Liver (tissue), 9 donors: ENCODE results near the gene TMOD2. TPM values are rescaled to one million over a fixed set of nuclear protein-coding genes. Genes with fewer than 3 reads are reported as not detected.
A peak's percentile ranks its signal among the peaks of the same experiment; 100 is the strongest.

Source experiments
- DNase-seq: peaks from one replicate; pipeline ENCODE4 v3.0.0-alpha.2; 2017; ENCODE audit warnings: low spot score
- H3K27ac ChIP-seq, 2 donors: one replicate each; pipeline ENCODE4 v1.7.0; 2013; ENCODE audit warnings: inconsistent platforms in 2 of 2, low read length in 2 of 2, control low read depth in 1 of 2, low read depth in 1 of 2, mild to moderate bottlenecking in 1 of 2
- H3K27me3 ChIP-seq, 4 donors: one replicate each; pipeline versions ENCODE4 v1.6.1 to v1.7.0; 2013; ENCODE audit warnings: low read length in 3 of 4, inconsistent platforms in 1 of 4, mild to moderate bottlenecking in 1 of 4, moderate library complexity in 1 of 4; ENCODE audit not compliant: control insufficient read depth in 4 of 4, insufficient read depth in 4 of 4
- H3K36me3 ChIP-seq, 4 donors: one replicate each; pipeline versions ENCODE4 v1.6.1 to v1.7.0; 2013; ENCODE audit warnings: low read length in 3 of 4, mild to moderate bottlenecking in 3 of 4, low read depth in 1 of 4, moderate library complexity in 1 of 4; ENCODE audit not compliant: control insufficient read depth in 4 of 4, insufficient read depth in 3 of 4
- H3K4me1 ChIP-seq, 4 donors: one replicate each; pipeline versions ENCODE4 v1.6.1 to v1.7.0; 2013; ENCODE audit warnings: low read length in 3 of 4, mild to moderate bottlenecking in 3 of 4, moderate library complexity in 1 of 4; ENCODE audit not compliant: control insufficient read depth in 4 of 4, insufficient read depth in 4 of 4
- H3K4me3 ChIP-seq, 3 donors: one replicate each; pipeline versions ENCODE4 v1.6.1 to v1.7.0; 2013; ENCODE audit warnings: low read length in 3 of 3, control low read depth in 1 of 3, low read depth in 1 of 3, mild to moderate bottlenecking in 1 of 3
- H3K9ac ChIP-seq, 2 donors: one replicate each; pipeline ENCODE4 v1.7.0; 2013; ENCODE audit warnings: low read length in 2 of 2, mild to moderate bottlenecking in 2 of 2, moderate library complexity in 2 of 2, control low read depth in 1 of 2, low read depth in 1 of 2
- H3K9me3 ChIP-seq, 4 donors: one replicate each; pipeline versions ENCODE4 v1.6.1 to v1.7.0; 2013; ENCODE audit warnings: low read length in 3 of 4; ENCODE audit not compliant: control insufficient read depth in 4 of 4
- EGR1 ChIP-seq, 2 donors: IDR thresholded peaks; 2 replicates each; pipeline ENCODE4 v1.6.1; 2016 to 2018; ENCODE audit warnings: antibody characterized with exemption in 2 of 2, low read depth in 2 of 2
- FOXA1 ChIP-seq: IDR thresholded peaks from 2 replicates; pipeline ENCODE4 v1.6.1; 2016; ENCODE audit warnings: antibody characterized with exemption
- FOXA2 ChIP-seq: IDR thresholded peaks from 2 replicates; pipeline ENCODE4 v1.6.1; 2016; ENCODE audit warnings: antibody characterized with exemption
- GABPA ChIP-seq, 2 donors: IDR thresholded peaks in 1 of 2; conservative IDR thresholded peaks in 1 of 2; 2 replicates each; pipeline ENCODE4 v1.6.1; 2016; ENCODE audit warnings: antibody characterized with exemption in 2 of 2, mild to moderate bottlenecking in 1 of 2, moderate library complexity in 1 of 2
- HNF4A ChIP-seq, 2 donors: conservative IDR thresholded peaks; 2 replicates each; pipeline ENCODE4 v1.6.1; 2016; ENCODE audit warnings: antibody characterized with exemption in 2 of 2, mild to moderate bottlenecking in 2 of 2
- JUND ChIP-seq, 2 donors: IDR thresholded peaks; 2 replicates each; pipeline ENCODE4 v1.6.1; 2016; ENCODE audit warnings: antibody characterized with exemption in 2 of 2
- NR2F2 ChIP-seq: IDR thresholded peaks from 2 replicates; pipeline ENCODE4 v1.6.1; 2016; ENCODE audit warnings: antibody characterized with exemption
- RAD21 ChIP-seq, 2 donors: IDR thresholded peaks; 2 replicates each; pipeline ENCODE4 v1.6.1; 2016; ENCODE audit warnings: antibody characterized with exemption in 2 of 2, mild to moderate bottlenecking in 2 of 2
- RXRA ChIP-seq, 2 donors: IDR thresholded peaks; 2 replicates each; pipeline ENCODE4 v1.6.1; 2017 to 2018; ENCODE audit warnings: antibody characterized with exemption in 2 of 2, mild to moderate bottlenecking in 1 of 2
- SP1 ChIP-seq: IDR thresholded peaks from 2 replicates; pipeline ENCODE4 v1.6.1; 2018; ENCODE audit warnings: antibody characterized with exemption, mild to moderate bottlenecking
- TAF1 ChIP-seq: conservative IDR thresholded peaks from 2 replicates; pipeline ENCODE4 v1.6.1; 2016; ENCODE audit warnings: antibody characterized with exemption, mild to moderate bottlenecking
- YY1 ChIP-seq: IDR thresholded peaks from 2 replicates; pipeline ENCODE4 v1.6.1; 2016; ENCODE audit warnings: antibody characterized with exemption, mild to moderate bottlenecking
- WGBS: extraction: QIAGEN DNeasy Blood & Tissue Kit; methylation state at CpG from one replicate; pipeline ENCODE4 v1.1.7; 2013; 5-methylcytosine and 5-hydroxymethylcytosine counted together
- polyA plus RNA-seq, 2 donors: library from polyadenylated mRNA; stranded (reverse) in 1 of 2; unstranded in 1 of 2; fragments of 200-250 nt in 1 of 2; fragments of >200 nt in 1 of 2; fragmentation: Nextera tagmentation in 1 of 2; extraction: Ambion mirVana in 1 of 2; gene quantifications; one replicate each; pipeline versions ENCODE4 v1.2.1 to v1.2.3, GENCODE V29; 2013 to 2015
- total RNA-seq, 2 donors: library from RNA; depleted of rRNA; stranded (reverse); fragments of >200 nt; gene quantifications; one replicate each; pipeline ENCODE4 v1.2.3, GENCODE V29; 2014
- TF ChIP-seq, protein P1 (sequence below): IDR thresholded peaks from 2 replicates; pipeline ENCODE4 v1.6.1; 2016; ENCODE audit warnings: antibody characterized with exemption
- TF ChIP-seq, protein P2 (sequence below): fragments of 150-350 bp; IDR thresholded peaks from 2 replicates; pipeline ENCODE4 v1.5.1; 2017; ENCODE audit warnings: improper control_type of control experiment, low read depth, low read length; ENCODE audit not compliant: missing input control
- TF ChIP-seq, protein P3 (sequence below): IDR thresholded peaks from 2 replicates; pipeline ENCODE4 v1.6.1; 2016; ENCODE audit warnings: antibody characterized with exemption
- donor health status: healthy.
- donor health status: healthy.
- donor health status: healthy.
- donor health status: healthy.
- donor health status: healthy.

The TMOD2 gene
- total and polyA plus RNA-seq, 4 donors = 0.46 to 2.1 (median 1.1) TPM

DNA sequence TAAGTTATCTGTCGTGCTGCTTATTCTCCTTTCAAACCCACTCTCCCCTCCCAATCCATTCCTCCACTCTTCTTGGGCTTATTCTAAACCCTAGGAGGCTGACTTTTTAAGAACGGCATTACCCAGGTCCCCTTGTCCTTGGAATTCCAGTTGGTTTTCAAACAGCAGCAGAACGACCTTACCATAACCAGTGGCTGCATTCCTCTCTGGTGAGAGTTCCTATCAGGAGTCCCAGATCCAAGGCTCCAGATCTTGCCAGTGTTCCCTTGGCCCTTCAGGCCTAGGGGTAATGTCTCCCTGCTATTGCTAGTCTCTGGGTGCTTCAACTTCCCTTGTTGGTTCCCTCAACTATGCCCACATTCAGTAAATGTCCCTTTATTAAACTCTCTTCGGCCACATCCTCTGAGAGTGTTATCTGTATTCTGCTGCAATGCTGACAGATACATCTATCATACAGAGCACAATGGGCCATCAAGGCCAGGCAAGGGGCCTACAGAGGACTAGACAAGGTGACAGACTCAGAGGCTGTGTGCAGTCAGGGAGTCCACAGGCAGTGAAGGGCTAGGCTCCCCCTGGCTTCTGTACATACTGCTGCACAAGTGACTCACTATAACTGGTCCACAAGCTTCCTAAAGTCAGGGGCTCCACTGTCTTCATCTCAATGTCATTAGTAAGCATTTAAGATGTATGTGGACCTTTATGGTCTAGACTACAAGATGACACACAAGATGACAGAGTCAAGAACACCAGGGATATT, 24.1 kb upstream of the TMOD2 start:
- Histone ChIP-seq H3K4me3 (no peak overlapping the region), H3K9me3 (no peaks in the 10 kb centered on the region), H3K4me1 (peaks cover 3 to 18% (median 16%) of the 10 kb centered on the region in 4 donors), H3K27me3 (no peaks in the 10 kb centered on the region), H3K9ac (no peak overlapping the region), H3K27ac (peak overlapping the region in 1 of 2 donors; percentile 3), H3K36me3 (peaks cover 0 to 5% (median 0%) of the 10 kb centered on the region in 4 donors)
- TF ChIP-seq EGR1 (IDR thresholded peaks at IDR 0.05; ENCODE audit: low read depth in 2 of 2) (no peak), YY1 (no peak), FOXA2 (no peak), TAF1 (no peak), HNF4A (conservative IDR thresholded peaks at IDR 0.05) (no peak), GABPA (IDR thresholded peaks at IDR 0.05 in 1 of 2, conservative IDR thresholded peaks at IDR 0.05 in 1 of 2) (no peak), JUND (IDR thresholded peaks at IDR 0.05) (no peak), RXRA (IDR thresholded peaks at IDR 0.05) (no peak), RAD21 (IDR thresholded peaks at IDR 0.05) (no peak), NR2F2 (no peak)
- TF ChIP-seq, protein P1, sequence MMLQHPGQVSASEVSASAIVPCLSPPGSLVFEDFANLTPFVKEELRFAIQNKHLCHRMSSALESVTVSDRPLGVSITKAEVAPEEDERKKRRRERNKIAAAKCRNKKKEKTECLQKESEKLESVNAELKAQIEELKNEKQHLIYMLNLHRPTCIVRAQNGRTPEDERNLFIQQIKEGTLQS = no peak
- TF ChIP-seq, protein P2, sequence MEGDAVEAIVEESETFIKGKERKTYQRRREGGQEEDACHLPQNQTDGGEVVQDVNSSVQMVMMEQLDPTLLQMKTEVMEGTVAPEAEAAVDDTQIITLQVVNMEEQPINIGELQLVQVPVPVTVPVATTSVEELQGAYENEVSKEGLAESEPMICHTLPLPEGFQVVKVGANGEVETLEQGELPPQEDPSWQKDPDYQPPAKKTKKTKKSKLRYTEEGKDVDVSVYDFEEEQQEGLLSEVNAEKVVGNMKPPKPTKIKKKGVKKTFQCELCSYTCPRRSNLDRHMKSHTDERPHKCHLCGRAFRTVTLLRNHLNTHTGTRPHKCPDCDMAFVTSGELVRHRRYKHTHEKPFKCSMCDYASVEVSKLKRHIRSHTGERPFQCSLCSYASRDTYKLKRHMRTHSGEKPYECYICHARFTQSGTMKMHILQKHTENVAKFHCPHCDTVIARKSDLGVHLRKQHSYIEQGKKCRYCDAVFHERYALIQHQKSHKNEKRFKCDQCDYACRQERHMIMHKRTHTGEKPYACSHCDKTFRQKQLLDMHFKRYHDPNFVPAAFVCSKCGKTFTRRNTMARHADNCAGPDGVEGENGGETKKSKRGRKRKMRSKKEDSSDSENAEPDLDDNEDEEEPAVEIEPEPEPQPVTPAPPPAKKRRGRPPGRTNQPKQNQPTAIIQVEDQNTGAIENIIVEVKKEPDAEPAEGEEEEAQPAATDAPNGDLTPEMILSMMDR = no peak
- TF ChIP-seq, protein P3, sequence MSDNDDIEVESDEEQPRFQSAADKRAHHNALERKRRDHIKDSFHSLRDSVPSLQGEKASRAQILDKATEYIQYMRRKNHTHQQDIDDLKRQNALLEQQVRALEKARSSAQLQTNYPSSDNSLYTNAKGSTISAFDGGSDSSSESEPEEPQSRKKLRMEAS = no peak
- DNase-seq = no peak
- 87% methylated on average over 4 of the region's 4 CpGs for WGBS

DNA sequence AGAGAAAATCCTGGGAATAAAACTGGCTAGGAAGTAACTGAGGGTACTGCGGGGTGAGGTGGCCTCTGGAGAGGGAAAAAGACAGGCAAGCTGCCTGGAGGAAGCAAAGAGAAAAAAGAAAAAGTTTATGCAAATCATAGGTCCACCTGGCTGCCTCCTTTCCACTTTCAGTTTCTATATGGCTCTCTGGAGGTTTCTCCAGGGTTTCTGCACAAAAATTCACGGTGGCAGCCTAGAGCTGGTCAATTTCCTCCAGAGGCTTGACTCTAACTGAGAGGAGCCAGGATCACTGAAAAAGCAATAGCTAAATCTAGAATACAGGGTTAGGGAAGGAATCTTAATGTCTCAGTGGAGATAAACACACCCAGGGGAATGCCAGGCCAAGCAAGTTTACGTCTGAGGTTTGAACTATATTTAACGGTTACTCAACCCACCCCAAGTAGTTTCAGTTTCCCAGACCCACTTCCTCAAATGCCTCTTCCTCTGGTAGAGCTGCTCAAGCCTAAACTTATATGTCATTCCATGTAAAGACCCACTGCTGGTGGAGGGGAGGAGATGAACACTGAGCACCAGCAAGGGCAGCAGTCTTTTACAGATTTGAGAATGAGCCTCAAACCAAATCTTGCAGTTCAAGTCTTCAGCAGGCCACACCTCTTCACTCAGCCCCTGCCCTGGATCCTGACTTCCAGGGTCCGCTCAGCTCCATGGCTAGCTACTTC, 19.7 kb upstream of the TMOD2 start:
- no peak for DNase-seq
- Histone ChIP-seq H3K4me3 (peak overlapping the region; percentile 31 to 47 (median 44)), H3K9me3 (no peaks in the 10 kb centered on the region), H3K27ac (peak overlapping the region; percentile 83 to 88), H3K36me3 (no peaks in the 10 kb centered on the region), H3K4me1 (peaks cover 3 to 38% (median 28%) of the 10 kb centered on the region in 4 donors), H3K27me3 (no peaks in the 10 kb centered on the region), H3K9ac (peak overlapping the region; percentile 31 to 62)
- TF ChIP-seq YY1 (no peak), GABPA (IDR thresholded peaks at IDR 0.05 in 1 of 2, conservative IDR thresholded peaks at IDR 0.05 in 1 of 2) (peak in 1 of 2 donors; percentile 22), SP1 (peak; percentile 21), HNF4A (conservative IDR thresholded peaks at IDR 0.05) (peak in 1 of 2 donors; percentile 22), RXRA (IDR thresholded peaks at IDR 0.05) (peak; percentile 14 to 55), RAD21 (IDR thresholded peaks at IDR 0.05) (peak in 1 of 2 donors; percentile 4), NR2F2 (peak; percentile 26), FOXA1 (no peak)
- TF ChIP-seq, protein P3 = peak; percentile 19
- WGBS = 19% methylated on average over 5 of the region's 5 CpGs
